ENCODE results near the gene ACSF3.

GRCh38 chr16:89116341-89117226 is 22.9 kb downstream of the ACSF3 start:
- TF ChIP-seq EP300 (IDR thresholded peaks at IDR 0.05) (no peak), CTCF (IDR thresholded peaks at IDR 0.05) (no peak), POLR2A (IDR thresholded peaks at IDR 0.05) (no peak), POLR2AphosphoS5 (IDR thresholded peaks at IDR 0.05) (no peak)

Measured in upper lobe of left lung (tissue), 4 donors.